Stimulated activated CD4-positive, alpha-beta T cell treated with anti-CD3 and anti-CD28 coated beads, Interleukin-15, amount 100 ng/mL, for 1 hour (primary cell): ENCODE results near the gene COL15A1.

Source experiments
- DNase-seq, 2 donors: peaks; one replicate each; pipeline ENCODE4 v3.0.0-alpha.2; 2020; ENCODE audit warnings: low read depth in 1 of 2, low spot score in 1 of 2

Gene COL15A1

DNA sequence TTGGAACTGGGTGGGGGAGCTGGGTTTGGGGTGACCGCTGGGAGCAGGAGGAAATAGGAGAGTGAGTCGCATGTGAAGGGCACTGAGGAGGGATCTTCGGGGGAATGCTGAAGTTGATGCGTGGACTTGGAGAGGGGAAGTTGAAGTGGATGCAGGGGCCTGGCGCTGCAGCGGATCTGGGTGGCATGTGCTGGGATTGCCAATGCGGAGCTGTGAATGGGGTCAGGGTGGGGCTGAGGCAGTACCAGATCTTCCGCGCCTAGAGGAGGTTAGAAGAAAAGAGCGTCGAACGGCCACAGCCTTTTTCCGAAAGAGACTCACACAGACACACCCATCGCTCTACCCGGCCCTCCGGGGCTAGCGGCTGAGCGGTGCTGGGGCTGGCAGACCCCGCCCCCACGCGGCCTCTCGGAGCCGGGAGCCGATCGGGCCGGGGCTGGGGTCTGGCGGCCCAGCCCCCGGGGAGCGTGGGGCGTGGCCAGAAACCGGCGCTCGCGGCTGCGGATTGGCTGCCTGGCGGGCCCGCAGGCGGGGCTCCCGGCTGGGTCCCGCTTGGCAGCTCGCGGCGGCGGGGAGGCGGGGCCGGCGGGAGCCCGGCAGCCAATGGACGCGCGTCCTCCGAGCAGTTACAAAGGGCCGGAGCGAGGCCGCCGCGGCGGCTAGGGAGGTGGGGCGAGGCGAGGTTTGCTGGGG lies 160.9 kb downstream of the COL15A1 start, which contains the start of gene TGFBR1:
Gene TGFBR1, plus strand, starts transcription at position 655 of the 693 bp plus-strand sequence. CDS start 93 bp downstream, outside the sequence.
- peak; percentile 87 to 90 for DNase-seq

DNA sequence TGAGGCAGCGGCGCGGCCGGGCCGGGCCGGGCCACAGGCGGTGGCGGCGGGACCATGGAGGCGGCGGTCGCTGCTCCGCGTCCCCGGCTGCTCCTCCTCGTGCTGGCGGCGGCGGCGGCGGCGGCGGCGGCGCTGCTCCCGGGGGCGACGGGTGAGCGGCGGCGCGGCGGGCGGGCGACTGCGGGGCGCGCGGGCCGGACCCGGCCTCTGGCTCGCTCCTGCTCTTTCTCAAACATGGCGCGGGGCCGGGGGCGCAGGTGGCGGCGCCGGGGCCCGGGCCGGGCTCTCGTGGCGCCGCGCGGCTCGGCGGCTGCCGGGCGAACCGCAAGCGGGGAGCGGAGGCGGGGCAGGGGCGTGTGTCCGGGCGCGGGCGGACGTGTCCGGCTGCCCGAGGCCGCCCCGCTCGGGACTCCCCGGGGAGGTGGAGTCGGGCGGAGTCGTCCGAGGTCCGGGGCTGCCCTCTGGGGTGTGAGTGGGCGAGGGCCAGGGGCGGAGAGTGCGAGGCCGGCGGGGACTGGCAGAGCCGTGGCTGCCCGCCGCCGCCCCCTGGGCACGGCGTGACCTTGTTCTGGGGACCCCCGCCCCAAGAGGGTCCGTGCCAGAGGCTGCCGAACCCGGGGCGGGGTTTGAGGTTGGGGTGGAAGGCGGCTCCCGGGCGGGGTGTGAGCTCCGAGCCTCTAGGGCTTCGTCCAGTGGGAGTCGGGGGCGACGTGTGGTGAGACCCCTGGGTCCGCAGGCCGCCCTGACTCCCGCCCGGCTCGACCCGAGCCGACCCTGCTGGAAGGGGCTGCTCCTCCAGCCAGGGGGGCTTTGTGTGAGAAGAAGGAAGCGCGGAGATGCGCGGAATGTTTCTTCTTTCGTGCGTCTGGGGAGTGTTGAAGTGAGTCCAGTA lies 161.7 kb downstream of the COL15A1 start:
- DNase-seq: peak in 1 of 2 donors; percentile 24

DNA sequence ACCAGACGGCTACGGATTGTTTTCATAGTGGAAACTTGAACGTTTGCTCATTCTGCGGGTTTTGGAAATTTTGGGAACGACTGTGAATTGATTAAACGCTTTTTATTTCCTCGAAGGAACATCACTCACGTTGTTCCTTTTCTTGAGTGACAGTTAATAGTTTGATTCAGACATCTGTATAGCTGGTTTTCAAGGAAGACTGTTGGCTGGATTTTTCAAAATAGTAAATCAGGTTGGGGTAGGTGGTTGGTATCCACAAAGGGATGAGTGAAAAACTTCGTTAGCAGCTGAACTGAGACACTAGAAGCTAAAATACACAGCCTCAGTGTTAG lies 162.3 kb downstream of the COL15A1 start:
- no peak for DNase-seq

- DNase-seq: no peak
Measured at GRCh38 chr9:99107421-99107820, 163.7 kb downstream of the COL15A1 start.

- DNase-seq: no peak
Measured at GRCh38 chr9:99108131-99108530, 164.4 kb downstream of the COL15A1 start.

DNA sequence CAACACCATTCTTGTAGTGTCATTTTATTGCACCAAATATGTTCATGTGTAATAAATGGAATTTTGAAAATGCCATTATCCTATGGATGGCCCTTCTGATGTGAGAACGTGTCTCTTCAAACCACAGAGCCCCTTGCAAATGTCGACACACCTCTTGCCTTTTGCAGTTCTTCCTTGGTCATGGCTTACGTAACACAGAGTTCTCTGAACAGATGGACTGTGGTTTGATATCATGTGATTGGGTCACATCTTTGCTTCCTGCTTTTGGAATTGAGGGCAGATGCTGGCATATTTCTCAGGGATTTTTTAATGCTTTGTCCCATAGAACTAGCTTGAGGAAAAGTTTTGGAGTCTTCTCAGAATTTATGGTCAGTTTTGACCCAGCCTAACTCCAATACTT lies 165.8 kb downstream of the COL15A1 start:
- no peak for DNase-seq

DNA sequence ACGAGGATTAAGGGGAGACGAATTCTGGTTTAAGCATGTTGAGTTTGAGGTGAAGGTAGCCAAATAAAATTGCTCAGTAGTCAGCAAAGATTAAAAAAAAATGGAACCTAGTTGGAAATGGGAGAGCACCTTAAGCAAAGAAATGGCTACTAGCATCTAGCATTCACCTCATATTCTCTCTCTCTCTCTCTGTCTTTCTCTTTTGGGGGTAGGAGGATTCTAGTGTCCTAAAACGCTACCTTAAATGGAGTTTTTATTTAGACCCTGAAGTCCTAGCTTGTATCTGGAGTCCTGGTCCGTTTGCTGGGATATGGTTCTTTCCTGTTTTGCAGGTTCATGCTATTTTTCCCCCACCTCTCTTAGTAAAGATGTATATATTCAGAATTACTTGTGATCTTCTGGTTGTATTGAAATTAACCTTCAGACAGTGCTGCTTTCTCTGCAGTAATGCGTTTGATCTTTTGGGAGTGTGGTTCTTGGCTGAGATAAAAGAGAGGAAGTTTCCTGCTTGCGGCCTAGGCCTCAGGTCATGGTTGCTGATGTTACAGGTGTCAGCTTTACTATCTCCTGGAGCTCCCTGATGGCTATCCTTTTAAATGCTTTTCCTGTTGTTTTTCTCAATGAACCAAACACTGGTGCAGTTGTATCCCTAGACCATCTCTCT lies 169.2 kb downstream of the COL15A1 start:
- DNase-seq: peak in 1 of 2 donors; percentile 8

GRCh38 chr9:99113414-99114048 lies 169.8 kb downstream of the COL15A1 start:
- DNase-seq: no peak

- no peak for DNase-seq
Measured at GRCh38 chr9:99114049-99114440, 170.3 kb downstream of the COL15A1 start.

GRCh38 chr9:99114846-99115500 lies 171.3 kb downstream of the COL15A1 start:
- no peak for DNase-seq

DNA sequence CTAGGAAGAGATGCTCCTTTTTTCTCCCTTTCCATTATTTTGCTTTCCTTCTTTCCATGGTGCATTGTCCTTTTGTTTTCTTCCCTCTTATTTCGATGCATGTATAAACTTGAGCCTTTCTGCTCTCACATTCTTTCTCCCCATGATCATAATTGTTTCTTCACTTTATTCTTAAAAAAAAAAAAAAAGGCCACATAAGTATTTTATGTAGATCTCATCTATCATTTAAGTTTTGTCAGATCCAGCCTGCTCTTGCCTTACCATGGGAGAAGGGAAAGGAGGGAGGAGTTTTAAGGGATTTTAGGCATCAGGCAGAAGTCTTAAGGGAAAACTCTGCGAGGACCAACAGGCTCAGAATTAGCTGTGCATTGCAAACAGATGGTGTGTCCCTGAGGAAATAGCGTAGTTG lies 172.3 kb downstream of the COL15A1 start:
- no peak for DNase-seq

GRCh38 chr9:99118782-99119466 lies 175.2 kb downstream of the COL15A1 start:
- peak in 1 of 2 donors; percentile 13 for DNase-seq

- no peak for DNase-seq
Measured at GRCh38 chr9:99119976-99120655, 176.4 kb downstream of the COL15A1 start.
